Progenitor cell of endocrine pancreas (in vitro differentiated cells): Measurements from ENCODE around the gene LAPTM5. TPM values are rescaled to one million over a fixed set of nuclear protein-coding genes. Genes with fewer than 3 reads are reported as not detected.

Experiments
- DNase-seq: peaks from one replicate; pipeline ENCODE4 v3.0.0; 2021; ENCODE audit warnings: low spot score; ENCODE audit not compliant: unreplicated experiment
- H3K27ac Mint-ChIP-seq: 2 replicates; pipeline ENCODE4 v1.8.0; 2021; ENCODE audit warnings: mild to moderate bottlenecking, moderate library complexity, mixed read lengths
- H3K27me3 Mint-ChIP-seq: 2 replicates; pipeline ENCODE4 v1.8.0; 2021; ENCODE audit warnings: mixed read lengths
- H3K36me3 Mint-ChIP-seq: 2 replicates; pipeline ENCODE4 v1.8.0; 2022; ENCODE audit warnings: mixed read lengths; ENCODE audit not compliant: insufficient read depth
- H3K4me1 Mint-ChIP-seq: 2 replicates; pipeline ENCODE4 v1.8.0; 2021; ENCODE audit warnings: low read depth, mixed read lengths
- H3K4me3 Mint-ChIP-seq: 2 replicates; pipeline ENCODE4 v1.8.0; 2021; ENCODE audit warnings: low read depth, mild to moderate bottlenecking, moderate library complexity, mixed read lengths
- H3K9me3 Mint-ChIP-seq: 2 replicates; pipeline ENCODE4 v1.8.0; 2021; ENCODE audit warnings: low read depth, mixed read lengths
- microRNA-seq: library from miRNA; unstranded; fragments of <30 nt; microRNA quantifications from one replicate; pipeline ENCODE4 v1.1.0, GENCODE V29; 2020; ENCODE audit warnings: borderline number of aligned reads; ENCODE audit not compliant: unreplicated experiment
- total RNA-seq: library from RNA; stranded (reverse); gene quantifications from 2 replicates; pipeline ENCODE4 v1.2.1, GENCODE V29; 2021
- TF ChIP-seq, protein P1 (sequence below): fragments of 200-600 bp; sonication (generic); IDR thresholded peaks from one replicate; pipeline ENCODE4 v1.5.0; 2021; ENCODE audit warnings: antibody characterized with exemption, mild to moderate bottlenecking; ENCODE audit not compliant: unreplicated experiment

The LAPTM5 gene
- total RNA-seq, 1 donor from 2014 or later: not detected

DNA sequence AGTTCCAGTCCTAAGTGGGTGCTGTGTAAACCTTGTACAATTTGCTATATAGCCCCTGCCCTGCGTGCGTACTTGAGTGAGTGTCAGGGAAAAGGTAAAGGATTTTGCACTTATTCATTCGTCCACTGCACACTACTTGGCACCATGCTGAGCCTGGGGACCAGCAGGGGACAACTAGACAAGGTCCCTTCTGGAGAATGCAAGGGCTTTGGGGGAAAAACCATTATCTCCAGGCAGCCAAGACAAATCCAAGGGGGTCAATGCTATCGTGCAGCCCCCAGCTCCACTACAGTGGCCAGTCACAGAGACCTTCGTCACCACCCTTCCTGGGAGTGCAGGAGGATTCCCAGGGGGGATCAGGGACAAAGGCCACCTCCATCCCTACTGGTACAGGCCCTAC lies 73.9 kb downstream of the LAPTM5 start:
- Mint-ChIP-seq H3K27me3 (peaks cover 10% of the 10 kb centered on the region), H3K27ac (no peak overlapping the region)
- DNase-seq: no peak

More for the DNA sequence above, 73.9 kb downstream of the LAPTM5 start:
- no peaks in the 10 kb centered on the region for H3K36me3 Mint-ChIP-seq
- TF ChIP-seq, protein P1, sequence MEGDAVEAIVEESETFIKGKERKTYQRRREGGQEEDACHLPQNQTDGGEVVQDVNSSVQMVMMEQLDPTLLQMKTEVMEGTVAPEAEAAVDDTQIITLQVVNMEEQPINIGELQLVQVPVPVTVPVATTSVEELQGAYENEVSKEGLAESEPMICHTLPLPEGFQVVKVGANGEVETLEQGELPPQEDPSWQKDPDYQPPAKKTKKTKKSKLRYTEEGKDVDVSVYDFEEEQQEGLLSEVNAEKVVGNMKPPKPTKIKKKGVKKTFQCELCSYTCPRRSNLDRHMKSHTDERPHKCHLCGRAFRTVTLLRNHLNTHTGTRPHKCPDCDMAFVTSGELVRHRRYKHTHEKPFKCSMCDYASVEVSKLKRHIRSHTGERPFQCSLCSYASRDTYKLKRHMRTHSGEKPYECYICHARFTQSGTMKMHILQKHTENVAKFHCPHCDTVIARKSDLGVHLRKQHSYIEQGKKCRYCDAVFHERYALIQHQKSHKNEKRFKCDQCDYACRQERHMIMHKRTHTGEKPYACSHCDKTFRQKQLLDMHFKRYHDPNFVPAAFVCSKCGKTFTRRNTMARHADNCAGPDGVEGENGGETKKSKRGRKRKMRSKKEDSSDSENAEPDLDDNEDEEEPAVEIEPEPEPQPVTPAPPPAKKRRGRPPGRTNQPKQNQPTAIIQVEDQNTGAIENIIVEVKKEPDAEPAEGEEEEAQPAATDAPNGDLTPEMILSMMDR: no peak
- peaks cover 3% of the 10 kb centered on the region for H3K4me1 Mint-ChIP-seq
- no peaks in the 10 kb centered on the region for H3K9me3 Mint-ChIP-seq
- no peak overlapping the region for H3K4me3 Mint-ChIP-seq

Small RNA genes within 50 kb of the gene (microRNA-seq; reads per million reads assigned to microRNA genes)
- gene MIR4420: not detected

Other genes with a start within 250 kb of the LAPTM5 start
- gene MATN1, start 34.2 kb downstream of the LAPTM5 start, total RNA-seq: 0.11 and 0.14 TPM in 2 replicates
- 33.7 and 38.3 TPM in 2 replicates for gene SDC3, start 151.0 kb upstream of the LAPTM5 start, total RNA-seq